ENCODE measurements around the gene OR2B6.

The OR2B6 gene

GRCh38 chr6:28005152-28005890 lies 48.3 kb downstream of the OR2B6 start:
- Mint-ChIP-seq H3K4me1 (no peaks in the 10 kb centered on the region), H3K27ac (no peak overlapping the region), H3K9me3 (no peaks in the 10 kb centered on the region), H3K36me3 (peaks cover under 1% of the 10 kb centered on the region), H3K27me3 (peaks cover 9% of the 10 kb centered on the region), H3K4me3 (no peak overlapping the region)
- CTCF ChIA-PET = no interaction called here
- no peak for DNase-seq

- Mint-ChIP-seq H3K9me3 (no peaks in the 10 kb centered on the region), H3K36me3 (peaks cover 2% of the 10 kb centered on the region), H3K27me3 (peaks cover 9% of the 10 kb centered on the region), H3K27ac (no peak overlapping the region), H3K4me3 (no peak overlapping the region), H3K4me1 (peaks cover 4% of the 10 kb centered on the region)
- no peak for DNase-seq
- CTCF ChIA-PET = no interaction called here
Observed at GRCh38 chr6:28005975-28006374, 48.9 kb downstream of the OR2B6 start.
